Forelimb muscle (tissue), 1 donor: Measurements from ENCODE around the gene ANKRD65. TPM values are rescaled to one million over a fixed set of nuclear protein-coding genes. Genes with fewer than 3 reads are reported as not detected.
A peak's percentile ranks its signal among the peaks of the same experiment; 100 is the strongest.
"Not testable (repeated sequence)": the region's sequence is repeated elsewhere in the genome, so short reads cannot be mapped to it uniquely, and the experiment has no call there.

ENCODE experiments used
- DNase-seq: peaks from one replicate; pipeline ENCODE4 v3.0.0-alpha.2; 2013; ENCODE audit warnings: low read depth
- polyA plus RNA-seq: library from polyadenylated mRNA; unstranded; fragments of 120-200 nt; gene quantifications from one replicate; pipeline ENCODE4 v1.2.1, GENCODE V29; 2013; ENCODE audit not compliant: insufficient read length

ANKRD65 gene
- polyA plus RNA-seq, 1 donor: 22.1 TPM

- DNase-seq: no peak
Measured at GRCh38 chr1:1397839-1398523, 23.1 kb downstream of the ANKRD65 start.

GRCh38 chr1:1395166-1395565, 25.9 kb downstream of the ANKRD65 start:
- DNase-seq: no peak

- DNase-seq: no peak
Measured at GRCh38 chr1:1394116-1394515, 27.0 kb downstream of the ANKRD65 start.

- DNase-seq: no peak
Measured at GRCh38 chr1:1393428-1393827, 27.6 kb downstream of the ANKRD65 start.

- DNase-seq: no peak
Measured at GRCh38 chr1:1393014-1393413, 28.1 kb downstream of the ANKRD65 start.

GRCh38 chr1:1391225-1391624, 29.9 kb downstream of the ANKRD65 start:
- no peak for DNase-seq

- DNase-seq: no peak
Measured at GRCh38 chr1:1390675-1391074, 30.4 kb downstream of the ANKRD65 start.

- no peak for DNase-seq
Measured at GRCh38 chr1:1388078-1388472, 33.0 kb downstream of the ANKRD65 start.

- DNase-seq: no peak
Measured at GRCh38 chr1:1387098-1388077, 33.7 kb downstream of the ANKRD65 start.

GRCh38 chr1:1385931-1386330, 35.1 kb downstream of the ANKRD65 start:
- no peak for DNase-seq

GRCh38 chr1:1385339-1385738, 35.7 kb downstream of the ANKRD65 start:
- not testable (repeated sequence) for DNase-seq

GRCh38 chr1:1381294-1381693, 39.8 kb downstream of the ANKRD65 start:
- DNase-seq: no peak

- no peak for DNase-seq
Measured at GRCh38 chr1:1380860-1381259, 40.2 kb downstream of the ANKRD65 start.

- no peak for DNase-seq
Measured at GRCh38 chr1:1377540-1378205, 43.4 kb downstream of the ANKRD65 start.

- DNase-seq: no peak
Measured at GRCh38 chr1:1376551-1377226, 44.4 kb downstream of the ANKRD65 start.

GRCh38 chr1:1374929-1375662, 46.0 kb downstream of the ANKRD65 start, which contains the start of gene AURKAIP1:
Gene AURKAIP1 (minus strand): TSS chr1:1375207. CDS start chr1:1374756, 451 bp downstream.
- peak; percentile 98 for DNase-seq

- DNase-seq: no peak
Measured at GRCh38 chr1:1374589-1374928, 46.5 kb downstream of the ANKRD65 start.

GRCh38 chr1:1373815-1374588, 47.1 kb downstream of the ANKRD65 start:
- no peak for DNase-seq

- no peak for DNase-seq
Measured at GRCh38 chr1:1373051-1373814, 47.8 kb downstream of the ANKRD65 start.
